SK-N-SH (cell line): ENCODE results near the gene DMD.

Experiments used
- CTCF ChIP-seq: fragments of 200-600 bp; sonication (generic); IDR thresholded peaks from 2 replicates; pipeline ENCODE4 v1.6.1; 2017; ENCODE audit warnings: antibody characterized with exemption, mild to moderate bottlenecking, moderate library complexity
- EP300 ChIP-seq, 2 experiments: IDR thresholded peaks; 2 replicates each; pipeline versions ENCODE4 v1.4.0 to v1.6.1; 2012; ENCODE audit warnings: borderline replicate concordance in 1 of 2, low read depth in 1 of 2, low read length in 1 of 2
- EZH2phosphoT487 ChIP-seq: fragments of 200-600 bp; sonication (generic); IDR thresholded peaks from 2 replicates; pipeline ENCODE4 v1.6.1; 2017; ENCODE audit warnings: low read depth, mixed run types, mild to moderate bottlenecking, antibody characterized with exemption, moderate library complexity, borderline replicate concordance
- FOXM1 ChIP-seq: IDR thresholded peaks from 2 replicates; pipeline ENCODE4 v1.4.0; 2012; ENCODE audit warnings: low read depth, mild to moderate bottlenecking
- JUND ChIP-seq: IDR thresholded peaks from 2 replicates; pipeline ENCODE4 v1.4.0; 2012
- NFIC ChIP-seq: IDR thresholded peaks from 2 replicates; pipeline ENCODE4 v1.4.0; 2012; ENCODE audit warnings: borderline replicate concordance
- RAD21 ChIP-seq: IDR thresholded peaks from 2 replicates; pipeline ENCODE4 v1.6.1; 2012; ENCODE audit warnings: mild to moderate bottlenecking, low read length
- REST ChIP-seq: IDR thresholded peaks from 2 replicates; pipeline ENCODE4 v1.6.1; 2012; ENCODE audit warnings: mild to moderate bottlenecking, low read depth, low read length, moderate library complexity
- USF2 ChIP-seq: fragments of 150-350 bp; IDR thresholded peaks from 2 replicates; pipeline ENCODE4 v1.6.1; 2017; ENCODE audit warnings: antibody characterized with exemption, low read length, low read depth, borderline replicate concordance
- YY1 ChIP-seq: IDR thresholded peaks from 2 replicates; pipeline ENCODE4 v1.4.0; 2012; ENCODE audit warnings: low read depth, mild to moderate bottlenecking
- ZBTB33 ChIP-seq: IDR thresholded peaks from 2 replicates; pipeline ENCODE4 v1.4.0; 2012; ENCODE audit warnings: low read depth, borderline replicate concordance

GRCh38 chrX:31471229-31471628, 1740.1 kb downstream of the DMD start:
- TF ChIP-seq ZBTB33 (no peak), NFIC (no peak), JUND (no peak), EZH2phosphoT487 (no peak), CTCF (no peak), YY1 (no peak), RAD21 (no peak), REST (no peak), FOXM1 (no peak), USF2 (no peak), EP300 (IDR thresholded peaks at IDR 0.05; ENCODE audit: borderline replicate concordance in 1 of 2, low read depth in 1 of 2, low read length in 1 of 2) (no peak)
